Hematopoietic multipotent progenitor cell treated with erythropoietin and hydrocortisone succinate and interleukin-3 and kit ligand, for 17 days (in vitro differentiated cells): Measurements from ENCODE around the gene THSD4.

ENCODE experiments used
- DNase-seq: peaks from one replicate; pipeline ENCODE4 v3.0.0-alpha.2; 2015; ENCODE audit warnings: low spot score

Gene THSD4

GRCh38 chr15:71547011-71547410, 431.7 kb downstream of the THSD4 start:
- DNase-seq: no peak

- DNase-seq: no peak
These were observed 433.1 kb downstream of the THSD4 start for GRCh38 chr15:71548401-71548807.

GRCh38 chr15:71549091-71549490, 433.8 kb downstream of the THSD4 start:
- DNase-seq: no peak

GRCh38 chr15:71549697-71550096, 434.4 kb downstream of the THSD4 start:
- no peak for DNase-seq

GRCh38 chr15:71551566-71551965, 436.3 kb downstream of the THSD4 start:
- DNase-seq: no peak

GRCh38 chr15:71559098-71559497, 443.8 kb downstream of the THSD4 start:
- no peak for DNase-seq

GRCh38 chr15:71559616-71560015, 444.3 kb downstream of the THSD4 start:
- no peak for DNase-seq

- DNase-seq: no peak
These were observed 447.0 kb downstream of the THSD4 start for GRCh38 chr15:71562251-71562650.

- DNase-seq: no peak
These were observed 448.9 kb downstream of the THSD4 start for GRCh38 chr15:71564217-71564616.

- no peak for DNase-seq
These were observed 449.7 kb downstream of the THSD4 start for GRCh38 chr15:71565006-71565405.

GRCh38 chr15:71565631-71566160, 450.4 kb downstream of the THSD4 start:
- no peak for DNase-seq

GRCh38 chr15:71566226-71566625, 451.0 kb downstream of the THSD4 start:
- no peak for DNase-seq

GRCh38 chr15:71567173-71567572, 451.9 kb downstream of the THSD4 start:
- no peak for DNase-seq

GRCh38 chr15:71568227-71568626, 453.0 kb downstream of the THSD4 start:
- no peak for DNase-seq

GRCh38 chr15:71570736-71571135, 455.5 kb downstream of the THSD4 start:
- no peak for DNase-seq

- no peak for DNase-seq
These were observed 456.4 kb downstream of the THSD4 start for GRCh38 chr15:71571641-71572040.

GRCh38 chr15:71572452-71573053, 457.3 kb downstream of the THSD4 start:
- DNase-seq: no peak

- DNase-seq: no peak
These were observed 458.3 kb downstream of the THSD4 start for GRCh38 chr15:71573599-71573998.

GRCh38 chr15:71575474-71576045, 460.3 kb downstream of the THSD4 start:
- DNase-seq: no peak

GRCh38 chr15:71577071-71577470, 461.8 kb downstream of the THSD4 start:
- no peak for DNase-seq

GRCh38 chr15:71581398-71581930, 466.2 kb downstream of the THSD4 start:
- DNase-seq: no peak

- no peak for DNase-seq
These were observed 469.9 kb downstream of the THSD4 start for GRCh38 chr15:71585159-71585558.

- no peak for DNase-seq
These were observed 471.2 kb downstream of the THSD4 start for GRCh38 chr15:71586463-71586862.

GRCh38 chr15:71588746-71589145, 473.5 kb downstream of the THSD4 start:
- DNase-seq: no peak
